PC-9 (cell line): ENCODE measurements around the gene IMPA2. TPM values are rescaled to one million over a fixed set of nuclear protein-coding genes. Genes with fewer than 3 reads are reported as not detected.

ENCODE experiments used
- BruUV-seq: library from RNA; stranded (reverse); fragments of 400-500 nt; replicated peaks from 2 replicates; lab custom pipeline; 2021; lab: Mats Ljungman, UMichigan
- CTCF ChIA-PET: fragments of 300-600 bp; sonication (Branson Sonifier 250); formaldehyde crosslinking; loops from one replicate; lab custom pipeline; 2022; ENCODE audit warnings: antibody characterized with exemption; lab: Charles Lee
- POLR2A ChIA-PET: fragments of 300-600 bp; sonication (Branson Sonifier 250); formaldehyde crosslinking; loops from one replicate; lab custom pipeline; 2022; ENCODE audit warnings: antibody characterized with exemption; ENCODE audit not compliant: unreplicated experiment; lab: Charles Lee
- DNase-seq, 2 experiments: peaks; one replicate each; pipeline versions ENCODE4 v3.0.0 to v3.0.0-alpha.2; 2015 to 2022; ENCODE audit warnings: mixed read lengths in 1 of 2
- H2AFZ ChIP-seq: fragments of 200-600 bp; sonication (generic); 2 replicates; pipeline ENCODE4 v1.8.1; 2017; ENCODE audit warnings: antibody characterized with exemption
- H3F3A ChIP-seq: fragments of 200-600 bp; sonication (generic); 2 replicates; pipeline ENCODE4 v1.8.1; 2017; ENCODE audit warnings: antibody characterized with exemption, mild to moderate bottlenecking, low read depth; ENCODE audit not compliant: insufficient read depth
- H3K27ac ChIP-seq: fragments of 200-600 bp; sonication (generic); 2 replicates; pipeline ENCODE4 v1.6.1; 2016; ENCODE audit warnings: mixed run types
- H3K27me3 ChIP-seq: fragments of 200-600 bp; sonication (generic); 2 replicates; pipeline ENCODE4 v1.6.1; 2016; ENCODE audit warnings: low read depth, mixed run types; ENCODE audit not compliant: insufficient read depth
- H3K36me3 ChIP-seq: fragments of 200-600 bp; sonication (generic); 2 replicates; pipeline ENCODE4 v1.6.1; 2016; ENCODE audit warnings: low read depth, mixed run types
- H3K4me1 ChIP-seq: fragments of 200-600 bp; sonication (generic); replicated peaks from 2 replicates; pipeline ENCODE4 v1.6.1; 2016; ENCODE audit warnings: mixed run types; ENCODE audit not compliant: insufficient read depth
- H3K4me2 ChIP-seq: fragments of 200-600 bp; sonication (generic); 2 replicates; pipeline ENCODE4 v1.6.1; 2017; ENCODE audit warnings: mixed run types
- H3K4me3 ChIP-seq: fragments of 200-600 bp; sonication (generic); 2 replicates; pipeline ENCODE4 v1.6.1; 2016; ENCODE audit warnings: mixed run types
- H3K79me2 ChIP-seq: fragments of 200-600 bp; sonication (generic); 2 replicates; pipeline ENCODE4 v1.6.1; 2017; ENCODE audit warnings: low read depth, mixed run types
- H3K9me2 ChIP-seq: fragments of 200-600 bp; sonication (generic); 2 replicates; pipeline ENCODE4 v1.8.1; 2017; ENCODE audit warnings: mild to moderate bottlenecking; ENCODE audit not compliant: insufficient read depth
- H3K9me3 ChIP-seq: fragments of 200-600 bp; sonication (generic); 2 replicates; pipeline ENCODE4 v1.8.1; 2016; ENCODE audit warnings: low read depth; ENCODE audit not compliant: insufficient read depth
- H4K20me1 ChIP-seq: fragments of 200-600 bp; sonication (generic); 2 replicates; pipeline ENCODE4 v1.8.1; 2017; ENCODE audit not compliant: insufficient read depth
- CTCF ChIP-seq: fragments of 200-600 bp; sonication (generic); conservative IDR thresholded peaks from 2 replicates; pipeline ENCODE4 v1.6.1; 2017; ENCODE audit warnings: mixed run types, antibody characterized with exemption, mild to moderate bottlenecking, moderate library complexity
- EZH2 ChIP-seq: fragments of 200-600 bp; sonication (generic); IDR thresholded peaks from 2 replicates; pipeline ENCODE4 v1.8.0; 2017; ENCODE audit warnings: antibody characterized with exemption, low read depth
- intact Hi-C: fragments of 100-400 bp; cut with micrococcal nuclease; formaldehyde crosslinking; loops from one replicate; pipeline ENCODE4 v1.10.0; 2022; ENCODE audit not compliant: unreplicated experiment
- total RNA-seq: library from RNA; stranded (reverse); gene quantifications from 2 replicates; pipeline ENCODE4 v1.2.3, GENCODE V29; 2021

IMPA2 gene
- total RNA-seq, 1 experiment from 2014 or later = 91.4 TPM

GRCh38 chr18:12007063-12007462 is 25.8 kb downstream of the IMPA2 start:
- no peak for DNase-seq
- TF ChIP-seq EZH2 (no peak), CTCF (no peak)
- no peaks in the 10 kb centered on the region for H3K4me1 ChIP-seq
- no peaks in the 10 kb centered on the region for H3F3A ChIP-seq
- no peaks in the 10 kb centered on the region for H3K79me2 ChIP-seq
- no peaks in the 10 kb centered on the region for H3K9me3 ChIP-seq
- H3K4me3 ChIP-seq = no peak overlapping the region
- H3K9me2 ChIP-seq = no peaks in the 10 kb centered on the region
- H3K27ac ChIP-seq = no peak overlapping the region
- no peak overlapping the region for H2AFZ ChIP-seq
- H4K20me1 ChIP-seq = no peaks in the 10 kb centered on the region
- intact Hi-C loops = no loop called here
- H3K4me2 ChIP-seq = no peak overlapping the region
- no TSS peak for BruUV-seq
- H3K27me3 ChIP-seq = no peaks in the 10 kb centered on the region
- no peaks in the 10 kb centered on the region for H3K36me3 ChIP-seq
- POLR2A ChIA-PET = no interaction called here
- CTCF ChIA-PET = no interaction called here

GRCh38 chr18:12008181-12008767 is 27.0 kb downstream of the IMPA2 start:
- Histone ChIP-seq H3K4me3 (no peak overlapping the region), H3K27ac (no peak overlapping the region), H3K79me2 (no peaks in the 10 kb centered on the region), H3K9me2 (no peaks in the 10 kb centered on the region), H3K4me1 (no peaks in the 10 kb centered on the region), H3K4me2 (no peak overlapping the region), H3K27me3 (no peaks in the 10 kb centered on the region), H3F3A (no peaks in the 10 kb centered on the region), H3K9me3 (no peaks in the 10 kb centered on the region), H3K36me3 (no peaks in the 10 kb centered on the region), H4K20me1 (no peaks in the 10 kb centered on the region), H2AFZ (no peak overlapping the region)
- ChIA-PET POLR2A (no interaction called here), CTCF (no interaction called here)
- intact Hi-C loops = no loop called here
- no peak for TF ChIP-seq EZH2
- TF ChIP-seq CTCF = no peak
- no TSS peak for BruUV-seq
- DNase-seq = no peak

GRCh38 chr18:12008842-12009580 is 27.7 kb downstream of the IMPA2 start:
- Histone ChIP-seq H3K4me2 (no peak overlapping the region), H3K9me2 (no peaks in the 10 kb centered on the region), H3K79me2 (no peaks in the 10 kb centered on the region), H4K20me1 (no peaks in the 10 kb centered on the region), H3K27ac (no peak overlapping the region), H3K4me3 (no peak overlapping the region), H3K4me1 (no peaks in the 10 kb centered on the region), H3K36me3 (no peaks in the 10 kb centered on the region), H3K9me3 (no peaks in the 10 kb centered on the region), H3K27me3 (no peaks in the 10 kb centered on the region), H3F3A (no peaks in the 10 kb centered on the region), H2AFZ (no peak overlapping the region)
- intact Hi-C loops = no loop called here
- ChIA-PET POLR2A (interaction anchor here (0.6 kb wide), 1 partner anchor 29 kb away, joined by 5 read pairs; no protein-coding TSS in a partner anchor), CTCF (no interaction called here)
- DNase-seq = no peak
- BruUV-seq = no TSS peak
- TF ChIP-seq CTCF (no peak), EZH2 (no peak)
